Pancreas (tissue), 10 donors: ENCODE measurements around the gene RSPH6A. TPM values are rescaled to one million over a fixed set of nuclear protein-coding genes. Genes with fewer than 3 reads are reported as not detected.
A peak's percentile ranks its signal among the peaks of the same experiment; 100 is the strongest.

Experiments
- ATAC-seq, 4 donors: fragments of 200-7000 bp; cut with Tn5 transposase; one replicate each; pipeline versions ENCODE4 v1.8.0 to v1.9.1; 2020; ENCODE audit warnings: mild to moderate bottlenecking in 4 of 4, moderate library complexity in 4 of 4
- DNase-seq, 6 donors: peaks; one replicate each; pipeline ENCODE4 v3.0.0-alpha.2; 2020
- FAIRE-seq: peaks from 2 replicates; lab custom pipeline; 2012; peaks lifted over from hg19 to GRCh38; lab: Jason Lieb, UNC
- H3K27ac ChIP-seq, 4 donors: fragments of 200-600 bp; sonication (generic); 1 replicate in 3 of 4; 2 replicates in 1 of 4; pipeline versions ENCODE4 v1.5.0 to v1.8.0; 2020
- H3K27me3 ChIP-seq, 4 donors: fragments of 200-600 bp; one replicate each; pipeline ENCODE4 v1.8.0; 2021
- H3K36me3 ChIP-seq, 3 donors: fragments of 200-600 bp; sonication (generic) in 1 of 3; one replicate each; pipeline versions ENCODE4 v1.5.0 to v1.8.0; 2020 to 2021
- H3K4me1 ChIP-seq, 3 donors: fragments of 200-600 bp; one replicate each; pipeline ENCODE4 v1.8.0; 2021
- H3K4me3 ChIP-seq, 4 donors: fragments of 200-600 bp; sonication (generic) in 2 of 4; one replicate each; pipeline versions ENCODE4 v1.5.0 to v1.8.0; 2020 to 2021
- H3K9me3 ChIP-seq, 4 donors: fragments of 200-600 bp; one replicate each; pipeline ENCODE4 v1.8.0; 2021
- WGBS, 2 donors: extraction: QIAGEN DNeasy Blood & Tissue Kit; methylation state at CpG; one replicate each; pipeline ENCODE4 v1.1.7; 2013; 5-methylcytosine and 5-hydroxymethylcytosine counted together
- intact Hi-C, 3 donors: fragments of 100-400 bp; cut with DNase I; formaldehyde crosslinking; loops; one replicate each; pipeline versions ENCODE4 v1.11.1 to v1.14.2; 2022
- polyA plus RNA-seq, 2 donors: library from polyadenylated mRNA; stranded (reverse); fragments of 200-250 nt; gene quantifications; one replicate each; pipeline ENCODE4 v1.2.3, GENCODE V29; 2013
- total RNA-seq, 6 donors: library from RNA; stranded (reverse); fragmentation: NEBNext Ultra II Directional in 4 of 6; extraction: Animal tissue kit (Norgen Biotek cat#: 25700) in 4 of 6; gene quantifications; one replicate each; pipeline versions ENCODE4 v1.2.1 to v1.2.4, GENCODE V29; 2021 to 2023
- TF ChIP-seq, protein P1 (sequence below), 4 donors: fragments of 200-600 bp; sonication (generic) in 3 of 4; IDR thresholded peaks; one replicate each; pipeline versions ENCODE4 v1.5.0 to v1.8.0; 2021; ENCODE audit warnings: antibody characterized with exemption in 4 of 4
- donor health status: healthy with polysubstance abuse.
- donor health status: DM: no; HTN: no; CAD: no; lungs with moderate emphysema.
- donor health status: DM: no; HTN: no; CAD: no.
- donor health status: control.
- donor health status: control.
- donor health status: Bipolar disorder and iron deficiency.
- donor health status: DM: yes; HTN: yes; CAD: no.
- donor health status: DM: no; HTN: no; CAD: no.
- donor health status: DM: no; HTN: no; CAD: no.
- donor health status: DM: yes; HTN: yes; CAD: no.

The RSPH6A gene
- total and polyA plus RNA-seq, 8 donors: 0.08 TPM; not detected in 6

DNA sequence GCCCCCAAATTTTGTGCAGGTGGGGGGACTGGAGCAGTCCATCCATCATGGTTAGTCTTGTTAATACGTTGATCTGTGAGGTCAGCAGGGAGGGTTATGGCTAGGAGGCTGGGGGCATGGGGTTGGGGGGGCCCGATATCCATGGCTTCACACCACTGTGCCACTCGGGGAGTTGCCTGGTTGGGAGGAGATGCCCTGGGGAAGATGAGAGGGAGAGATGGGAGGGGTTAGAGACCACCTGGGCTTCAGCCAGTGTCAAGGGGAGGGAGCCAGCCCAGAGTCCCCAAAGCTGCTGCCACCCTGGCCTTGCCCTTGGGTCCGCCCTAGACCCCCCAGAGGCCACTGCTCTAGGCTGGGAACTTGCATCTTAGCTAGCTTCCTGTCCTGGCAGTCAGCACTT, 31.0 kb downstream of the RSPH6A start:
- Histone ChIP-seq H3K27ac (no peak overlapping the region), H3K4me3 (no peak overlapping the region), H3K4me1 (peaks cover 0 to 11% (median 0%) of the 10 kb centered on the region in 3 donors), H3K27me3 (no peaks in the 10 kb centered on the region), H3K36me3 (peaks cover 0 to 13% (median 4%) of the 10 kb centered on the region in 3 donors), H3K9me3 (no peaks in the 10 kb centered on the region)
- intact Hi-C loops: no loop called here
- no peak for DNase-seq
- no peak for FAIRE-seq
- no peak for ATAC-seq
- 84 to 89% methylated on average over 4 of the region's 4 CpGs for WGBS, 2 donors
- TF ChIP-seq, protein P1, sequence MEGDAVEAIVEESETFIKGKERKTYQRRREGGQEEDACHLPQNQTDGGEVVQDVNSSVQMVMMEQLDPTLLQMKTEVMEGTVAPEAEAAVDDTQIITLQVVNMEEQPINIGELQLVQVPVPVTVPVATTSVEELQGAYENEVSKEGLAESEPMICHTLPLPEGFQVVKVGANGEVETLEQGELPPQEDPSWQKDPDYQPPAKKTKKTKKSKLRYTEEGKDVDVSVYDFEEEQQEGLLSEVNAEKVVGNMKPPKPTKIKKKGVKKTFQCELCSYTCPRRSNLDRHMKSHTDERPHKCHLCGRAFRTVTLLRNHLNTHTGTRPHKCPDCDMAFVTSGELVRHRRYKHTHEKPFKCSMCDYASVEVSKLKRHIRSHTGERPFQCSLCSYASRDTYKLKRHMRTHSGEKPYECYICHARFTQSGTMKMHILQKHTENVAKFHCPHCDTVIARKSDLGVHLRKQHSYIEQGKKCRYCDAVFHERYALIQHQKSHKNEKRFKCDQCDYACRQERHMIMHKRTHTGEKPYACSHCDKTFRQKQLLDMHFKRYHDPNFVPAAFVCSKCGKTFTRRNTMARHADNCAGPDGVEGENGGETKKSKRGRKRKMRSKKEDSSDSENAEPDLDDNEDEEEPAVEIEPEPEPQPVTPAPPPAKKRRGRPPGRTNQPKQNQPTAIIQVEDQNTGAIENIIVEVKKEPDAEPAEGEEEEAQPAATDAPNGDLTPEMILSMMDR (IDR thresholded peaks at IDR 0.05): no peak

DNA sequence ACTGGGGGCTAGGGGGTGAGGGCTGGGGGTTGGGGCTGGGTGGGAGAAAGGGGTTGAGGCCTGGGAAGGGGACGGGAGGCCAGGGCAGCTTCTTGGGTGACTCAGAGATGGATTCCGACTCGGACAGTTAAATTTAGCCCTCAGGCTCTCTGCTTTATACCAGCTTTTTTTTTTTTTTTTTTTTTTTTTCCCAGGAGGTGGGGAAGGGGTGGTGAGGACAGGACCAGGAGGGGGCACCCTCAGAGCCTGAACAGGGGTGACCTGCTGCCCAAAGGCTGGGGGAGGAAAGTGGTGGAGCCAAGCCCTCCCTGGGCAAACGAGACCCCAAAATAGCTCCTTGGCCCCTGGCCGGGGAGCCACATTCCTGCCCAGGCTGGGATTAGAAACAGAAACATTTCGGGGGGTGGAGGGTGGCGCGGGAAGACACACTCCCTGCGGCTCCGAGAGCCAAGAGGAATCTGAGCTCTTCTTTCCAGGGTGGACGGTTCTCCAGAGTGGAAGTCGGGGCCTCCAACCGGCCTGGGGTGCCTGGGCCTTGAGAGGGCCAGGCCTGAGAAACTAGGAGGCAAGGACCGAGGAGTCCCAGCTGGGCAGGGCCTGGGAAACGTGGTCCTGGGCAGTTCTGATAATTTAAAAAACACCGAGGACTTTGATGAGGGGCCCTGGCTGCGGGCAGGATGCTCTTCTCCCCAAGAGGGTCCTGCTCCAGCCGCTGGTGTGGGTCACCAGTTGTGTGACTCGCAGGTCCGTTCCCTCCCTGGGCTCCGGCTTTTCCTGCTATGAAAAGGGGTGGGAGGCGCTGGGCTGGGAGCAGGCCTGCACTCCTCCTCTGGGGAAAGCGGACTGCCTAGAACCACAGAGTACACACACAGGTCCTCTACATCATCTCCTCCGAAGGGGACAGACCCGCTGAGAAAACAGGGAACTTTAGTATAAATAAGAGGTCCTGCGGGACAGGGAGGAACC, 32.0 kb downstream of the RSPH6A start:
- H3K4me3 ChIP-seq: no peak overlapping the region
- no peaks in the 10 kb centered on the region for H3K9me3 ChIP-seq
- DNase-seq (peak in 2 of 6 donors; percentile 39 to 52), FAIRE-seq (no peak), ATAC-seq (no peak)
- peaks cover 0 to 13% (median 0%) of the 10 kb centered on the region in 3 donors for H3K4me1 ChIP-seq
- H3K36me3 ChIP-seq: peaks cover 0 to 18% (median 2%) of the 10 kb centered on the region in 3 donors
- 74 to 83% methylated on average over 26 of the region's 26 CpGs for WGBS, 2 donors
- H3K27me3 ChIP-seq: no peaks in the 10 kb centered on the region
- H3K27ac ChIP-seq: peak overlapping the region in 1 of 4 donors; percentile 15
- TF ChIP-seq, protein P1 (IDR thresholded peaks at IDR 0.05): no peak
- intact Hi-C loops: no loop called here

DNA sequence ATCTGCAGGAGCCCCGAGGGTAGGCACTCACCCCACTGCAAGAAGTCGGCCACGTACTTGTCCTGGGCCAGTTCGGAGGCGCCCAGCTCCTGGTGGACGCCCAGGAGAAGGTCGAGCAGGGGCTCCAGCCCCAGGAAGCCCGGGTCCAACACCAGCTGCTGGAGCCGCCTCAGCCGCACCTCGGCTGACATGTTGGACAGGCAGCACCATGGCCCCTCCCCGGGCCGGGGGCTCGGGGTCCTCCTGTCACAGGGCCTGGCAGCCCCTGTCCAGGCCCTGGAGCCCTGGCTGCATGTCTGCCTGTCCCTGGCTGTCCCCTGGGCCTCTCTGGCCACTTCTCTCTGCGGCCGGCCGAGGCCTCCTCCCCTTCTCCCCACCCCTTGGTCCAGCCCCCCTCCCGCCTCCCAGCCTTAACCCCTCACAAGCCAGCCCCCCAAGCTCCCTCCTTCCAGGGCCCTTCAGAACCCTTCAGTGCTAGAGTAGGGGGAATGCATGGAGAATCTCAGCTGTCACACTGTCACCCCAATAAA, 32.9 kb downstream of the RSPH6A start, which contains the start of gene DMPK:
Gene DMPK, minus strand, starts transcription at position 329 of the 530 bp plus-strand sequence. Its CDS starts 138 bp downstream, at position 191.
- H3K36me3 ChIP-seq: peaks cover 0 to 27% (median 10%) of the 10 kb centered on the region in 3 donors
- no peak for FAIRE-seq
- DNase-seq: peak in 5 of 6 donors; percentile 53 to 88 (median 72)
- ATAC-seq: peak; percentile 20 to 38 (median 28)
- H3K27ac ChIP-seq: peak within 1 kb of the TSS; percentile 64 to 90 (median 74)
- 15 to 21% methylated on average over 18 of the region's 18 CpGs for WGBS, 2 donors
- no peaks in the 10 kb centered on the region for H3K27me3 ChIP-seq
- H3K9me3 ChIP-seq: no peaks in the 10 kb centered on the region
- peak within 1 kb of the TSS; percentile 28 to 56 (median 46) for H3K4me3 ChIP-seq
- TF ChIP-seq, protein P1 (IDR thresholded peaks at IDR 0.05): no peak
- intact Hi-C loops: no loop called here
- peaks cover 0 to 13% (median 0%) of the 10 kb centered on the region in 3 donors for H3K4me1 ChIP-seq

DNA sequence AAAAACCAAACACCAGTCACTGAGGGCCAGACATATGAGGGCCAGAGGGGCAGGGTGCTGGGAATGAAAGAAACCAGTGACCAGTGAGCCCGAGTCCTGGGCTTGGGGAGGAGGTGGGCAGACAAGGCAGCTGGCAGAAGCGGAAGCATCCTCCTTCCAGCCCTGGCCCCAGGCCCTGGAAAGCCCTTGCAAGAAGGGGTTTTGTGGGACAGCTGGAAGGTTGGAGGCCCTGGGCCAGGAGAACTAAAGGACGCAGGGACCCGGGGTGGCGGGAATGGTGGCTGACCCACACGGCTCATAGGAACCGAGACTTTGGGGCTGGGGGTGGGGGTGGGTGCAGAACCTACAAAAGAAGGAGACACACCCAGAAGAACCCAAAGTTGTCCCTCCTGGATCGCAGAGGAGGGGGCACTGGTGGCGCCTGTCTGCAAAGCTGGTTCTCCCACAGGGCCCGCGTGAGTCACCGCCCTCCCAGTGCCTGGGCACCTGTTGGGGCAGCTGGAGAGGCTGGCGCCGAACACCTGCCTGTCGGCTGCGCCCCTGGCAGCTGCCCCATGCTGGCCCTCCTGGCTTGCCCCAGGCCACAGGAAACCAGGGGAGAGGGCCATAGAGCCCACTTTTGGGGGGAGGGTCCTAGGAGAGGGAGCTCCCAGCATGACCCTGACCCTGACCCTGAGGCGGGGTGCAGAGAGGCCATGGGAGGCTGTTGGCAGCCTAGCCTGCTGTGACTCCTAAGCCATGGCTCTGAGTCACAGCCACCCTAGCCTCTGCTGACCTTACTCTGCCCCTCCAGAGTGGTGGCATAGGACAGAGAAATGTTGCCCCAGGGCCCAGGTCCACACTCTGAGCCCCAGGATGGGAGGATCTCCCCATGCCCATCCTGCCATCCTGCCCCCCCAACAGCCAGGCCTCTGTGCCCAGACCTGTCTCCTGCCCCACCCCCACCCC, 33.6 kb downstream of the RSPH6A start:
- TF ChIP-seq, protein P1 (IDR thresholded peaks at IDR 0.05): no peak
- Histone ChIP-seq H3K9me3 (no peaks in the 10 kb centered on the region), H3K27ac (peak overlapping the region; percentile 64 to 90 (median 74)), H3K27me3 (no peaks in the 10 kb centered on the region), H3K36me3 (peaks cover 0 to 34% (median 16%) of the 10 kb centered on the region in 3 donors), H3K4me3 (peak overlapping the region; percentile 28 to 56 (median 46)), H3K4me1 (peaks cover 0 to 13% (median 0%) of the 10 kb centered on the region in 3 donors)
- peak; percentile 71 to 74 (median 72) for ATAC-seq
- 36 to 43% methylated on average over 16 to 17 of the region's 17 CpGs for WGBS, 2 donors
- intact Hi-C loops: no loop called here
- FAIRE-seq: no peak
- DNase-seq: peak; percentile 79 to 95 (median 88)
